Neural crest cell (in vitro differentiated cells): ENCODE data around the gene NELFB. TPM values are rescaled to one million over a fixed set of nuclear protein-coding genes. Genes with fewer than 3 reads are reported as not detected.
A peak's percentile ranks its signal among the peaks of the same experiment; 100 is the strongest.

Source experiments
- DNase-seq: peaks from one replicate; pipeline ENCODE4 v3.0.0; 2021; ENCODE audit warnings: low read depth, mixed read lengths, low spot score
- H3K27ac Mint-ChIP-seq: one replicate; pipeline ENCODE4 v1.8.0; 2021; ENCODE audit warnings: mild to moderate bottlenecking, mixed read lengths; ENCODE audit not compliant: unreplicated experiment
- H3K27me3 Mint-ChIP-seq: 2 replicates; pipeline ENCODE4 v1.8.0; 2021; ENCODE audit warnings: low read depth, mild to moderate bottlenecking, mixed read lengths
- H3K36me3 Mint-ChIP-seq: 2 replicates; pipeline ENCODE4 v1.8.0; 2021; ENCODE audit warnings: low read depth, mild to moderate bottlenecking, mixed read lengths
- H3K4me1 Mint-ChIP-seq: 2 replicates; pipeline ENCODE4 v1.8.0; 2021; ENCODE audit warnings: mixed read lengths
- H3K4me3 Mint-ChIP-seq: one replicate; pipeline ENCODE4 v1.8.0; 2021; ENCODE audit warnings: mild to moderate bottlenecking, mixed read lengths
- H3K9me3 Mint-ChIP-seq: 2 replicates; pipeline ENCODE4 v1.8.0; 2021; ENCODE audit warnings: mixed read lengths
- total RNA-seq: library from RNA; stranded (reverse); gene quantifications from 2 replicates; pipeline ENCODE4 v1.2.1, GENCODE V29; 2021
- TF ChIP-seq, protein P1 (sequence below): fragments of 200-600 bp; sonication (generic); conservative IDR thresholded peaks from 2 replicates; pipeline ENCODE4 v1.5.0; 2021; ENCODE audit warnings: antibody characterized with exemption, mild to moderate bottlenecking

Gene NELFB
- total RNA-seq, 1 donor from 2014 or later = 79.0 TPM

DNA sequence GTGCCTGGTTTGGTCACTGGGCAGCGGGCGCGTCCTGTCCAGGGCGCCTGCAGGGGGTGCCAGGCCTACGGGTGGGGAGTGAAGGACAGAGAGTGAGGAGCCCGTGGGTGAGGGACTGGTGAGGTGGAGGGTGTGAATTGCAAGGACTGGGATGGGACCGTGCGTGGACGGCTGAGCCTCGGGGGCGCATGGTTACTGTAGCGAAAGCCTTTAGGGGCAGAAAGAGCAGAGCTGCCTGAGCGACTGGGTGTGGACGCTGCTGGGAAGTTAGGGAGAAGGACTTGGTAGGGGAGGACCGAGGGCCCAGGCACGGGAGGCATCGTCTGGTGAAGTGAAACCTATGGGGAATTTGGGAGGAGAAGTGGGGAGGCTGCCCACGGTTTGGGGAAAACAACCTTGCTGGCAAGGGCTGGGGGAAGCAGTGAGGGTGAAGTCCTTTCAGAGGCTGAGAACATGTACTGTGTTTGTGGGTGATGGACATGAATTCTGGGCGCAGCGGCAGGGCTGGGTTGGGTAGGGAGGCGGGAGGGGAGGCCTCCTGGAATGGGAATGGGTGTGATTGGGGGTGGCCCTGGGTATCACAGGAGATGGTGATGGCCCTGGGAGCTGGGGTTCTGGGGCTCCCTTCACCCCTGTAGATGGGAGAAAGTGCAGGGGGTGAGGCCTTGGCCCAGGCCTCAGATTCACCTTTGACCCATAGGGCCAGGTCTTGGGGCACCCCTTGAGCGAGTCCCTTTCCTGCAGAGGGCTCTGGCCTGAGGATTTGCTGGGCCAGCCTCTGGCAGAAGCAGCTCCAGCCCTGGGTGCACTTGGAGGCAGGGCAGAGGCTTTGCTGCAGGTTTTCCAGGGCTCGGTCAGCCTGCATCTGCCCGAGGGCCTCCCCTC lies 20.7 kb downstream of the NELFB start:
- Mint-ChIP-seq H3K27ac (peak overlapping the region; percentile 43), H3K36me3 (no peaks in the 10 kb centered on the region), H3K27me3 (no peaks in the 10 kb centered on the region), H3K4me3 (no peak overlapping the region), H3K4me1 (peaks cover 8% of the 10 kb centered on the region), H3K9me3 (no peaks in the 10 kb centered on the region)
- DNase-seq = no peak
- TF ChIP-seq, protein P1, sequence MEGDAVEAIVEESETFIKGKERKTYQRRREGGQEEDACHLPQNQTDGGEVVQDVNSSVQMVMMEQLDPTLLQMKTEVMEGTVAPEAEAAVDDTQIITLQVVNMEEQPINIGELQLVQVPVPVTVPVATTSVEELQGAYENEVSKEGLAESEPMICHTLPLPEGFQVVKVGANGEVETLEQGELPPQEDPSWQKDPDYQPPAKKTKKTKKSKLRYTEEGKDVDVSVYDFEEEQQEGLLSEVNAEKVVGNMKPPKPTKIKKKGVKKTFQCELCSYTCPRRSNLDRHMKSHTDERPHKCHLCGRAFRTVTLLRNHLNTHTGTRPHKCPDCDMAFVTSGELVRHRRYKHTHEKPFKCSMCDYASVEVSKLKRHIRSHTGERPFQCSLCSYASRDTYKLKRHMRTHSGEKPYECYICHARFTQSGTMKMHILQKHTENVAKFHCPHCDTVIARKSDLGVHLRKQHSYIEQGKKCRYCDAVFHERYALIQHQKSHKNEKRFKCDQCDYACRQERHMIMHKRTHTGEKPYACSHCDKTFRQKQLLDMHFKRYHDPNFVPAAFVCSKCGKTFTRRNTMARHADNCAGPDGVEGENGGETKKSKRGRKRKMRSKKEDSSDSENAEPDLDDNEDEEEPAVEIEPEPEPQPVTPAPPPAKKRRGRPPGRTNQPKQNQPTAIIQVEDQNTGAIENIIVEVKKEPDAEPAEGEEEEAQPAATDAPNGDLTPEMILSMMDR = no peak

DNA sequence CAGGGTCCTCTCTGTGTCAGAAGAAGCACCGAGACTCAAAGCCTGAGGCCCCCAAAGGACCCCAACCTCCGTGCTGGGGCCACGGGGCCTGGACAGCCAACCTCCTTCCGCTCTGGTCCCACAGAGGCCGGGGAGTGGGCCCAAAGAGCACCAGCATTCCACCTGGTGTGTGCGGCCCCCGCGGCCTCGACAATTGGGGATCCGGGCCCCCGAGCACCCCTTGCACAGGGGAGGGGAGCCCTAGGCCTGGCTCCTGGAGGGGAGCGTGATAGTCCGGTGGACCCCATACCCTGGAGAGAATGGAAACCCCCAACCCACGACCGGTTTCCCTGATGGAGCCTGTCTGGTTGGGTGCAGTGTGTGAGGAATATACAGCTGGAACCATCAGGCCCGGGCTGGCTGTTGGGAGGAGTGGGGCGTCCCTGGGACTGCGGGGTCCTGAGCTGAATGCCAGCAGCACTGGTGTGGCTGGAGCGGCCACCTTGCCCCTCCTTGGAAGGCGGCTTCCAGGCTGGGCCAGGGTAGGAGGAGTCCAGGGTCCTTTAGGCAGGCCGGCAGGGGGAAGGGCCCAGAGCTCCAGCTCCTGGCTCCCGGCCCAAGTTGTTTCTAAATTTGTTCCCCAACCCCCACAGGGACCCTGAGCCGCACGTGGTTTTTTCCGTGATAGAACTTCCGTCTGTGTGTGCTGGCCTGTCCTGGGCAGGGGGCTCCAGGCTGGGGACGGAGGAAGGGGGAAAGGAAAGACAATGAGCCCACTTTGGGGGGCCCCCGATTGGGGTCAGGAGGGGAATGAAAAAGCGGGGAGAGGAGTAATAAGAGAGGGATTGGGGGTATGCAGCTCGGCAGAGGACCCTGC lies 21.6 kb downstream of the NELFB start:
- H3K27me3 Mint-ChIP-seq = no peaks in the 10 kb centered on the region
- DNase-seq = no peak
- peaks cover 8% of the 10 kb centered on the region for H3K4me1 Mint-ChIP-seq
- H3K9me3 Mint-ChIP-seq = no peaks in the 10 kb centered on the region
- TF ChIP-seq, protein P1 = no peak
- no peak overlapping the region for H3K4me3 Mint-ChIP-seq
- H3K36me3 Mint-ChIP-seq = no peaks in the 10 kb centered on the region
- H3K27ac Mint-ChIP-seq = no peak overlapping the region

DNA sequence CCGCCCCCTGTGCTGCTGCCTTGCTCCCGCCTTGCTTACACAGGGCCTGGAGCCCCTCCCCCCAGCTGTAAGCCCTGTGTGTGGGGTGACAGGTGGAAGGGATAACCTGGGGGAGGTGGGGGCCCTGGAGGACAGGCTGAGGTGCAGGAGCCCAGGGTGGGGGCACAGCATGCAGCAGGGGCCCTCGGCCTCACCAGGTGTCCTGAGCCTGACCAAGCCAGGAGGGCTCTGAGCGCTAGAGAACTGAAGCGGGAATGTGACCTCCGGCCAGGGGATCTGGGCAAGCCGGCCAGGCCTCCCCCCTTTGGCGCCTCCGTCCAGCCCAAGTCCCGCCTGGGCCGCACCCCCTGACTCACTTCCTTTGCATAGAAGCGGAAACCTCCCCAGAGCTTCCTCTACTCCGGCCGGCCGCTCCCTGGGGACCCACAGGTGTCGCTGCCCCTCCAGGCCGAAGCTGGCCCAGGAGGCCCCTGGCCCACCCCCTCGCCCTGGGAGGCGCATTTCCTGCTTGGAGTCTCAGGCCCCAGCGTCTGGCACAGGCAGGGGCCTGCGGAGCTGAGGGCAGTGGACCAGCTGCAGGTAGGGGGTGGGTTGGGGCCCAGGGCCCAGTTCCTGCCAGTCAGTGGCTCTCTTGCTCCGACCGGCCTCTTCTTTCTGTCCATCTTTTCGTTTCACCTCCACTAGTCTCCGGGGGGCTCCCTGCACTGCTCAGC lies 22.4 kb downstream of the NELFB start, which contains the start of gene TOR4A:
Gene TOR4A (plus strand): TSS at position 398 of the 713 bp plus-strand sequence. CDS start 964 bp downstream, outside the sequence.
- H3K27me3 Mint-ChIP-seq = peaks cover 6% of the 10 kb centered on the region
- no peaks in the 10 kb centered on the region for H3K36me3 Mint-ChIP-seq
- no peak within 1 kb of the TSS for H3K27ac Mint-ChIP-seq
- TF ChIP-seq, protein P1 = no peak
- peak within 1 kb of the TSS; percentile 65 for H3K4me3 Mint-ChIP-seq
- no peaks in the 10 kb centered on the region for H3K9me3 Mint-ChIP-seq
- peaks cover 10% of the 10 kb centered on the region for H3K4me1 Mint-ChIP-seq
- DNase-seq = no peak

DNA sequence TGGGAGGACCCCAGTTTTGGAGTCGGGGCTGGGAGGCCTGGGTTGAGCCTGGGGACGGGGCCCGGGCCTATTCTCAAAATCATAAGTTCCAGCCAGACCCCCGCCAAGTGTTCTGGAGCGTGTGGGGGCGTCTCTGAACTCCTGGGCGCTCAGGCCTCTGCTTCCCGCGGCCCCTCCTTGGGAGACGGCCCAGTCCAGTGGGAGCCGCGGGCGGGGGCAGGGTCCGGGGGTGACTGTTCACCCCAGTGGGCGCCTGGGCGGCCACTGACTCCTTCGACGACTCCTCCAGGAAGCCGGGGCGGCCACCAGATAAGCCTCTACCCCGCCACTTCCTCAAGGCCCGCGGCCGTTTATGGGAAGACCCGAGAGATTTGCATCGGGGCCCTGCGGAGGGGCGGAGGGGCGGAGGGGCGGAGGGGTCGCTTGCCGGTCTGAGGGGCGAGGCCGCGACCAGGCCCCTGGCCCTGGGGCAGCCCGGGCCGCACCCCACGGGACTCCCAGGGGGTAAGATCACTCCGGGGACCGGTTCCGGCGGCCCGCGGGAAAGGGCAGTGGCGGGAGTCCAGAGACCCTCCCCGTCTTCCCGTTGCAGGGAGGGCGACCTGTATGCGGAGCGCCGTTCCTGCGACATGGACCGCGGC lies 23.1 kb downstream of the NELFB start:
- peaks cover 13% of the 10 kb centered on the region for H3K4me1 Mint-ChIP-seq
- H3K4me3 Mint-ChIP-seq = no peak overlapping the region
- TF ChIP-seq, protein P1 = no peak
- H3K27ac Mint-ChIP-seq = no peak overlapping the region
- H3K27me3 Mint-ChIP-seq = peaks cover 10% of the 10 kb centered on the region
- H3K9me3 Mint-ChIP-seq = no peaks in the 10 kb centered on the region
- H3K36me3 Mint-ChIP-seq = no peaks in the 10 kb centered on the region
- DNase-seq = no peak
